ENCODE results near the gene SYTL5.

DNA sequence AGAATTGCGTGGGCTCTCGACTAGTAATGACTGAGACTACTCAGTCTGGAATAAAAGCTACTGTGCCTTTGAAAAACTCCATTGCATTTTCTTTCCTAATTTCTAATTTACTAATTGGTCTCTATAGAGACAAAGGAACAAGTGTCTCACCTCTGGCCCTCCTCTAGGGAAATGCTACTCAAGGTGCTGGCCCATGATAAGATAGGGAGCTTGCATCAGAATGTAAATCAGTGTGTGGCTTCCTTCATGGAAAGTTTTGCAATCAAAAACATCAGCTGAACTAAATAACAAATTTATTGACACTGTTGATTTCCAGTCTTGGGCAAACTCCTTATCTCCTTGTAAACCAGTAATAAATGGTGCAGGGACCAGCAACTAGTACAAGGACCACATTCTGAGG, 132.5 kb downstream of the SYTL5 start:
- TF ChIP-seq POLR2A (IDR thresholded peaks at IDR 0.05; ENCODE audit: low read length) (no peak), GATA1 (IDR thresholded peaks at IDR 0.05; ENCODE audit: low read depth, low read length) (no peak)

Measured in erythroblast (primary cell).